Measurements from ENCODE around the gene PREB.

Gene PREB

DNA sequence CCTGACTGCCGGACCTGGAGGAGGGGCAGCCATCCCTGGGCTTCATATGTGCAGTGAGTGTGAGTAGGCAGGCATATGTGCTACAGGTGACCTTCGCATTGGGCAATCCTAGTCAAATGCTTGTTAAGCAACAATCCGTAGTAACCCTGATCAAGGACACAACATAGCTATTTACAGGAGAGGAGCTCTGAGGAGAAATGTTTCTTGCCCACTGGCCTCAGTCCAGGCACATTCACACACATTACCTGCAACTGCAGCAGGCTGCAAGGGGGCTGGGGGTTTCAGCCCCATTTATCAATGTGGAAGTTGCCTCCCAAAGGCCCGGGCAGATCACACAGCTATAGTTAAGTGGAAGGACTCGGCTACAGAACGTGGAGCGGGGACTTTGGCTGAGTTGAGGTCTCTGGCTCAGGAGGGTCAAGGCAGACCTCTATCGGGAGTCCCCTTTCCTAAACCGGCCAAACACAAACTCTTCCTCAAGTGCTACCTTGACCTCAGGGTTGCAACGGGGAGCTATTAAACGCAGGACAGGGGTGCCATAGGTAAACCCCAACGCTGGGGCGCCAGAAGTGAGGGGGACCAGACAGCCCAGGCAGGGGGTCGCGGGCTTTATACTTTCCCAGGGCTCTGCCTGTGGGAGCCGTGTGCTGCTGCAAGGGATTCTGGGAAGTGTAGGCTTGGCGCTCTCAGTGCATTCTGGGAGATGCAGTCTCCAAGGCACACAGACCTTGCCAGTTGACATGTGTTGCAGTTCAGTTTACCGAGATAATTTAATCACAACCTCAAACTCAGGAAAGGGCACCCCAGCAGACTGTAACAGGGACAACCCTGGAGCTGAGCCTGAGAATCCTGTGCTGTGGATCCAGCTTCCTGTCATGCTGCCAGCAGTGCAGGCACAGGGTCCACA is 38.4 kb downstream of the PREB start:
- DNase-seq (ENCODE audit: low spot score): peak; percentile 75

DNA sequence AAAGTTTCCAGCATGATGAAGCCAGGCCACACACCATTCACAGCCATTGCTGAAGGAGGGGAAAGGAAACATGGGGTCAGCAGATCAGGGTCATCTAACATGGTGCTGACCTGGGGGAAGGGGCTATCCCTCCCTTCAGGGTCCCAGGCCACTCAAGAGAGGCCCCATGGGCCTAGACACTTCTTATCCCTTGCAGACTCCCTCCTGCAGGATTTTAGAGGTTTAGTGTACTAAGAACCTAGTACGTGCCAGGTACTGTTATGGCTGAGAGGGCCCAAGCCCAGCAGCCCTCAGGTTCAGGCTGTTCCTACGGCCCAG is 39.0 kb downstream of the PREB start:
- no peak for DNase-seq (ENCODE audit: low spot score)

DNA sequence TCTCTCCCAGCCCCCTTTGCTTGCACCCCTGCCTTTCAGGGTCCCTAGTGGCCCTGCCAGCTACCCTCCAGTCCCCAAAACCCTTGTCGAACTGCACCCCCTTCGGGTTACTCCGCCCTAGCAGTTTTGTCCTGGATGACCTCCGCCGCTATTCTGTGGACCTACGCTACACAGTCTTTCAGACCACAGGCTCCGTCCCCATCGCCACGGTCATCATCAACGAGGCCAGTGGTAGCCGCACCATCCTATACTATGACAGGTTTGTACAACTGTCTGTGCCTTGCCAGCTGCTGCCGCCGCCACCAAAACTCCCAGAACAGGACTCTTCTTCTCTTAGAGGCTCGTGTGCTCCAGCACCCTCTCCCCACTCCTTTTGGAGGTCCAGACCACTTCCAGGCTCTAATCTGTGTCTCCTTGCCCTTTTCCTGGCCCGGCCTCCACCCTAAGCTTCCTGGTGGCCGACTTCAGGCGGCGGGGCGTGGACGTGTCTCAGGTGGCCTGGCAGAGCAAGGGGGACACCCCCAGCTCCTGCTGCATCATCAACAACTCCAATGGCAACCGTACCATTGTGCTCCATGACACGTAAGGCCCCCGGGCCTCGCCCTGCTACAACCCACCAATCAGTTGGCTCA is 40.0 kb downstream of the PREB start:
- no peak for DNase-seq (ENCODE audit: low spot score)

DNA sequence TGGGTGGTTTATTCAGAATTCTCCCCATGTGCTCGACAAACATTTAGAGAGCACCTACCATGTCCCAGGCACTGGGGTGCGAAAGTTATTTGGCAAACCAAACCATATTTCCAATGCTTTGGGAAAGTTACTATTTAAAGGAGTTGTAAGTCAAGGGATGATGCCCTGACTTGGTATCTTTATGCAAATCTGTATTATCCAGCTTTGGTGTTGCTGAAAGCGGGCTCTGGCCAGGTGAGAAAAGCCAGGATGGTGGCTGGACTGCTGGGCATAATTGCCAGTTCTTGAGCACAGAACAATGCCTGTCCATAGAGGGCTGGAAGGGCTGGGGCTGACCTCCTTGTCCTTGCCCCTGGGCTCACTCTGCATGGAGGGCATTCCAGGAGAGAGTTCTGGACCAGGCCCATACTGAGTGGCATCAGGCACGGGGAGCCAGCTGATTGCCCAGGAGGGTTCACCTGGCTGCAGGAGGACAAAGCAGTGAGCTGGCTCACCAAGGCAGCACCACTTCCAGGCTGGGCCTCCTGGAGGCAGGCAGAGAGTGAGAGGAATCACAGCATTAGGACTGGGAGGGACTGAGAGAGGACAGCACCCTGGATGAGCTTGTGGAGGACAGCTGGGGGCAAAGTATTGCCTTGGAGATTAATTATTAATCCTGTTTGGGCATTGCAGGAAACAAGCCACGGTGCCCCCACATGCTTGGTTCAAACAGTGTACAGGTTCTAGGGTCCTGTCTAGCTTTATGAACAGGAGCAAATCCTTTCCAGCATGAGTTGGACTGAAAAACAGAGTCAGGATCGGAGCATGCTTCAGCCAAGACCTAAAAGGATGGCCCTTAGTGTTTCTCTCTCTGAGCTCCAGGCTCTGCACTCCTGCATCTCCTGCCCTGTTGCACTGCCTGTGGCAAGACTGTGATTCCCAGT is 40.7 kb downstream of the PREB start:
- no peak for DNase-seq (ENCODE audit: low spot score)

DNA sequence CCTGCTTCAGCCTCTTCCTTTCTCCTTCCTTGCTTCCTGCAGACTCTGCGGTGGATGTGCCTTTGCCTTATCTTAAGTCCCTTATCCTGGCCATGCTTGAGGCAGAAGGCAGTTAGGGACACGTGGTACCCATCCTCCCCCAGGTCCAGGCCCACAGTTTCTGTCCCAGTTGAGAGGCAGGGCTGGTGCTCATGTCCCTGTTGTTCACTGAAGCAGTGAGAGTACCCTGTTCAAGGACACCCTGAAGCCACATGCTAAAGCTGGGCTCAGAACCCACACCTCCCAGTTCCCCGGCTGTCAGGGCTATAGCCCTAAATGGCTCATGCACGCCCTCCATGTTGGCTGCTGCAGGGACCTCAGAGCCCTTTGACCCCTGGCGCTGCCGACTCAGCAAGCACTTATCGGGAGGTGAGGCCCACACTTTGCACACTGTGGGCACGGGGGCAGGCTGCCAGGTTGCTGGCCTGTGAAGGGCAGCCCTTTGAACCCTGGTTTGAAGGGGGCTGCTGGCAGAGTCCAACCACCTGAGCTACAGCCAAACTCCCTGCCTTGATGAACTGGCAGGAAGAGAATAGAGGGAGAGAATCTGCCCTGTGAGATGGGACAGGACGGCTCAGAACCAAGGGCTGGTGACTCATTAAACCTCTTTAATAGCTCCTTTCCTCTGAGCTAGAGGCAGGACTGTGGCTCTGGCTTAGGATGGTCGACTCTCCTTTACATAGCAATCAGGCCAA is 41.6 kb downstream of the PREB start:
- DNase-seq (ENCODE audit: low spot score): no peak

DNA sequence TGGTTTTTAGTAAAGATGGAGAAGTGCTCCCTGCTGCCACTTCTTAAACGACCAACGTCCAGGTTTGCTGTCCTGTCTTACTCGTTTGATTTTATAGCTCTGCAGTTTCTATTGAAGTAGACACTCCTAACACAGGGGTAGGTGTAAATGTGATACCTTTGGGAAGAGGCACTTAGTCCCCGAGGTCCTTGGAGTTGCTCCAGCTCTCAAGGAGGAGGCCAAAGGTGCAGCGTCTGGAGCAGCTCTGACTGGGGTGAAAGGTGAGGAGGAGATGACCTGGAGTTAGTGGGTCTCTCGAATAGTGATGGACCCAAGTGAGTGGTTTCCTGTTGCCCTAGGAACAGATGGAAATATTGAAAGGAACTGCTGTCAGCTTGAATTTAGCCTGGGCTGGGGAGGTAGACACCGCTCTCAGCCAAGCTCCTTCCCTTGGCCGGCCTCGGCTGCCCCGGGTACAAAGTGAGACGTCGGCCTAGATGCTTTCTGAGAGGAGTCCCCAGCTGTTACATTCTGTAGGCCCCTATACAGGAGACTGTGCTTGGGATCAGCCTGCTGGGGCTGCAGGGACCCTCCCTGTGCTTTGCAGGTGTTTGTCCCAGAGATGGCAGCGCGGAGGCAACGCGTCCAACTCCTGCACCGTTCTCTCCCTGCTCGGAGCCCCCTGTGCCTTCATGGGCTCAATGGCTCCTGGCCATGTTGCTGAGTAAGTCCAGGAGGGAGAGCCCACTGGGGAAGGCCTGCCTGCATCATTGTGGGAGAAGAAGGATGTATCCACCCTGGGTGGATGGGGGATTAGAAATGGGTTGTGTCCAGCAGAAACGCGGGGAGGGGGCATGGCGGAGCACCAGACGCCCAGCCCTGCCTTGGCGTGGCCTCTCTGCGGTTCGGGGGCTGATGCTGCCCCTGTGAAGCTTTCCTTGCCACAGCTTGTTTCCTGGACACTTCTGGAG is 42.4 kb downstream of the PREB start:
- no peak for DNase-seq (ENCODE audit: low spot score)

GRCh38 chr2:27089111-27089954 is 45.1 kb downstream of the PREB start:
- no peak for DNase-seq (ENCODE audit: low spot score)

DNA sequence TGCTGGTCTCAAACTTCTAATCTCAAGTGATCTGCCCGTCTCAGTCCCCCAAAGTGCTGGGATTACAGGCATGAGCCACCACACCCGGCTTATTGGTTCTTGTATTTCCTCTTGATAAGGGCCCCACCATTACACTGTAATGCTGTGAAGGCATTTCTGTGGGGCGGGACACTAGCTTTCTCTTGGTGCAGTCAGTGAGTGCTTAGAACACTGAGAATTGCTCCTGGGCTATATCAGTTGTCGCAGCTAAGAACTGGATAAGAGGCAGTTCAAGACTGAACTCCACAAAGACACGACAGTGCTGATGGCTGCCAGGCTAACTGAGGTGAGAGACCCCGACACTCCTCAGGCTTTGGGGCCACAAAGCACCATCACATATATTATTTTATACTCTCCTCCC is 45.8 kb downstream of the PREB start:
- no peak for DNase-seq (ENCODE audit: low spot score)

DNA sequence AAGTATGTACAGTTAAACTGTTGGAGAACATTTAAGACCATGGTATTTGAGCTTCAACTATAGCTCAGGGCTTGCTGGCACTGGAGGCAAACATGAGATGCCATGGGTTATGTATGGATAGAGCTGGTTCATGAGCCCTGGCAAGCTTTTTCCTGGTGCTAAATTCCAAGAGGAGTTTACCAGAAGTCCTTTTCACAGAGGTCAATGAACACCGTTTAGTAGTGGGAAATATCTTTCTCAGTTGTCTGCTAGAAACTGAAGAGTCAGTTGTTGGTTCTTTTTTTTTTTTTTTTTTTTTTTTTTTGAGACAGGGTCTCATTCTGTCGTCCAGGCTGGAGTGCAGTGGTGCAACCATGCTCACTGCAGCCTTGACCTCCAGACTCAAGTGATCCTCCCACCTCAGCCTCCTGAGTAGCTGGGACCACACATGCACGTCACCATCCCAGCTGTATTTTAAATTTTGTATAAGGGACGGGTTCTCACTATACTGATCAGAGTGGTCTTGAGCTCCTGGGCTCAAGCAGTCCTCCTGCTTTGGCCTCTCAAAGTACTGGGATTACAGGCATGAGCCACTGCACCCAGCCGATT is 46.5 kb downstream of the PREB start:
- DNase-seq (ENCODE audit: low spot score): no peak

- DNase-seq (ENCODE audit: low spot score): peak; percentile 51
Observed at GRCh38 chr2:27086724-27087593, 47.5 kb downstream of the PREB start, which contains the start of gene KHK. Gene KHK, plus strand, starts transcription at chr2:27086772. Its CDS starts 488 bp downstream, at chr2:27087260.

- DNase-seq (ENCODE audit: low spot score): peak; percentile 95
Observed at GRCh38 chr2:27086090-27086723, 48.2 kb downstream of the PREB start.

DNA sequence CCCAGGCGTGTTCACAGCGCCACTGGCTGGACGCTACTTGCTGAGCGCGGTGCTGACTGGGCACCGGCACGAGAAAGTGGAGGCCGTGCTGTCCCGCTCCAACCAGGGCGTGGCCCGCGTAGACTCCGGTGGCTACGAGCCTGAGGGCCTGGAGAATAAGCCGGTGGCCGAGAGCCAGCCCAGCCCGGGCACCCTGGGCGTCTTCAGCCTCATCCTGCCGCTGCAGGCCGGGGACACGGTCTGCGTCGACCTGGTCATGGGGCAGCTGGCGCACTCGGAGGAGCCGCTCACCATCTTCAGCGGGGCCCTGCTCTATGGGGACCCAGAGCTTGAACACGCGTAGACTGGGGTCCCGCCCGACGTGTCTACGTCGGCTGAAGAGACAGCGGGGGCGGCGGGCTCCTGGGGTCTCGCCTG is 48.8 kb downstream of the PREB start:
- DNase-seq (ENCODE audit: low spot score): peak; percentile 65

GRCh38 chr2:27085062-27085672 is 49.3 kb downstream of the PREB start:
- DNase-seq (ENCODE audit: low spot score): no peak

DNA sequence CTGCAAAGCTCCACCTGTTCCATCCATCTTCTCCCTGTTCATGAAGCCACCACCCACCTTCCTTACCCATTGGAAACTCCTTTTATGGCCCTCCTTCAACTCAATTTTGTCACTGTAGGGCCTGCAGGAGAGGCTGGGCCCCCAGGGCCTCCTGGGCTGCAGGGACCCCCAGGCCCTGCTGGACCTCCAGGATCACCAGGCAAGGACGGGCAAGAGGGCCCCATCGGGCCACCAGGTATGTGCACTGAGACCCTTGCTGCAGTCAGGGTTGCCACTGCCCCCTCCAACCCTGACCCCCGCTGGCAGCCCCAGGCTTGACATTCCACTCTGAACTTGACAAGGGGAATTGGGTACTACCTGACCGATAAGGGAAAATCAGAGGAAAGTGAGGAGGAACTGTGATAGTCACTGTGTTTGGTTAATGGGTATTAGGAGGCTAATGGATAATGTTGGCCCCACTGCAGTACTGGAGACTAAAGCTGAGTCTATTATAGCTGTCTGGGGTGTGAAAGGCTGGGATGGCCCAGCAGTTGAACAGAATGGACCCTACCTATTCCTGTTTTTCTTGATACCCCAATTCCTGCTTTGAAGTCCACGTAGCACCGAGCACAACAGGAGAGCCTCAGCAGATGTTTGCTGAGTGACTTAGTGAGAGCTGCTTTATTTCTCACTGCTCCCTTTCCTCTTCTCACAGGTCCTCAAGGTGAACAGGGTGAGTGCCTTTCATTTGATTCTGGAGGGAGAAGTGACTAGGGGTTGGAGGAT is 50.0 kb downstream of the PREB start:
- no peak for DNase-seq (ENCODE audit: low spot score)

DNA sequence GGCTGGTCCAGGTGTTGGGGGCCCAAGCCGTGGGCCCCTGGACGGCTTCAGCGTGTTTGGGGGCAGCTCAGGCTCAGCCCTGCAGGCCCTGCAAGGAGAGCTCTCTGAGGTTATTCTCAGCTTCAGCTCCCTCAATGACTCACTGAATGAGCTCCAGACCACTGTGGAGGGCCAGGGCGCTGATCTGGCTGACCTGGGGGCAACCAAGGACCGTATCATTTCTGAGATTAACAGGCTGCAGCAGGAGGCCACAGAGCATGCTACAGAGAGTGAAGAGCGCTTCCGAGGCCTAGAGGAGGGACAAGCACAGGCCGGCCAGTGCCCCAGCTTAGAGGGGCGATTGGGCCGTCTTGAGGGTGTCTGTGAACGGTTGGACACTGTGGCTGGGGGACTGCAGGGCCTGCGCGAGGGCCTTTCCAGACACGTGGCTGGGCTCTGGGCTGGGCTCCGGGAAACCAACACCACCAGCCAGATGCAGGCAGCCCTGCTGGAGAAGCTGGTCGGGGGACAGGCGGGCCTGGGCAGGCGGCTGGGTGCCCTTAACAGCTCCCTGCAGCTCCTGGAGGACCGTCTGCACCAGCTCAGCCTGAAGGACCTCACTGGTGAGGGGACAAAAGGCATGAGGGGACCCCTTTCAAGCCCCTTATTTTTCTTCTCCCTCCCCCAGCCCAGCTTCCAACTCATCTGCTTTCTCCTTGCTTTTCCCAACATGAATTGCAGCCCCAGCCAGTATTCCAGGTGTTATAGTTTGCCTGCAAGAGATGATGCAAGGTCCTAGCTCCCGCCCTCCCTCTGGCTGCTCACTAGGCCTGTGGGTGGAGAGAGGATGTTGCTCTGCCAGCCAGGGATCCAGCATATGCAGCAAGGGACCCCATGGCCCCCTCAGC is 50.8 kb downstream of the PREB start:
- no peak for DNase-seq (ENCODE audit: low spot score)

Data from putamen (tissue), 1 donor.